ENCODE results near the gene SLC9C1.

- TF ChIP-seq ARNTL (CRISPR knock-in tag; IDR thresholded peaks at IDR 0.05; ENCODE audit: borderline replicate concordance, low read depth) (no peak), TCF4 (CRISPR knock-in tag; IDR thresholded peaks at IDR 0.05; ENCODE audit: borderline replicate concordance) (no peak), ZNF565 (CRISPR knock-in tag; conservative IDR thresholded peaks at IDR 0.05; ENCODE audit: low read depth) (no peak), ZFP3 (CRISPR knock-in tag; IDR thresholded peaks at IDR 0.05) (no peak), ESRRG (CRISPR knock-in tag; IDR thresholded peaks at IDR 0.05) (no peak), ZFP30 (CRISPR knock-in tag; IDR thresholded peaks at IDR 0.05) (no peak), TSHZ2 (CRISPR knock-in tag; IDR thresholded peaks at IDR 0.05) (no peak), ZNF8 (CRISPR knock-in tag; IDR thresholded peaks at IDR 0.05) (no peak)
- TF ChIP-seq, protein P1, sequence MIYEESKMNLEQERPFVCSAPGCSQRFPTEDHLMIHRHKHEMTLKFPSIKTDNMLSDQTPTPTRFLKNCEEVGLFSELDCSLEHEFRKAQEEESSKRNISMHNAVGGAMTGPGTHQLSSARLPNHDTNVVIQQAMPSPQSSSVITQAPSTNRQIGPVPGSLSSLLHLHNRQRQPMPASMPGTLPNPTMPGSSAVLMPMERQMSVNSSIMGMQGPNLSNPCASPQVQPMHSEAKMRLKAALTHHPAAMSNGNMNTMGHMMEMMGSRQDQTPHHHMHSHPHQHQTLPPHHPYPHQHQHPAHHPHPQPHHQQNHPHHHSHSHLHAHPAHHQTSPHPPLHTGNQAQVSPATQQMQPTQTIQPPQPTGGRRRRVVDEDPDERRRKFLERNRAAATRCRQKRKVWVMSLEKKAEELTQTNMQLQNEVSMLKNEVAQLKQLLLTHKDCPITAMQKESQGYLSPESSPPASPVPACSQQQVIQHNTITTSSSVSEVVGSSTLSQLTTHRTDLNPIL (CRISPR knock-in tag; IDR thresholded peaks at IDR 0.05; ENCODE audit: low read depth) = no peak
These were observed 198.3 kb downstream of the SLC9C1 start for GRCh38 chr3:112095731-112096130.

All from SK-N-SH treated with all-trans-retinoic acid at 6 μM for 48 hours (cell line).